GM12891 (cell line): ENCODE data around the gene KRTAP7-1.

Source experiments
- POLR2A ChIP-seq: IDR thresholded peaks from 2 replicates; pipeline ENCODE4 v1.6.1; 2011; ENCODE audit warnings: low read depth, low read length, control low read depth
- POLR2AphosphoS5 ChIP-seq: IDR thresholded peaks from 2 replicates; pipeline ENCODE4 v1.6.1; 2011; ENCODE audit warnings: low read depth, low read length, control low read depth

GRCh38 chr21:30800605-30801004 is 29.0 kb downstream of the KRTAP7-1 start:
- no peak for TF ChIP-seq POLR2A
- TF ChIP-seq POLR2AphosphoS5, result no peak
